ENCODE measurements around the gene AMZ1.

The AMZ1 gene, protein sequence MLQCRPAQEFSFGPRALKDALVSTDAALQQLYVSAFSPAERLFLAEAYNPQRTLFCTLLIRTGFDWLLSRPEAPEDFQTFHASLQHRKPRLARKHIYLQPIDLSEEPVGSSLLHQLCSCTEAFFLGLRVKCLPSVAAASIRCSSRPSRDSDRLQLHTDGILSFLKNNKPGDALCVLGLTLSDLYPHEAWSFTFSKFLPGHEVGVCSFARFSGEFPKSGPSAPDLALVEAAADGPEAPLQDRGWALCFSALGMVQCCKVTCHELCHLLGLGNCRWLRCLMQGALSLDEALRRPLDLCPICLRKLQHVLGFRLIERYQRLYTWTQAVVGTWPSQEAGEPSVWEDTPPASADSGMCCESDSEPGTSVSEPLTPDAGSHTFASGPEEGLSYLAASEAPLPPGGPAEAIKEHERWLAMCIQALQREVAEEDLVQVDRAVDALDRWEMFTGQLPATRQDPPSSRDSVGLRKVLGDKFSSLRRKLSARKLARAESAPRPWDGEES
- total RNA-seq = 1.0 to 11.5 reads per million in 2 donors

DNA sequence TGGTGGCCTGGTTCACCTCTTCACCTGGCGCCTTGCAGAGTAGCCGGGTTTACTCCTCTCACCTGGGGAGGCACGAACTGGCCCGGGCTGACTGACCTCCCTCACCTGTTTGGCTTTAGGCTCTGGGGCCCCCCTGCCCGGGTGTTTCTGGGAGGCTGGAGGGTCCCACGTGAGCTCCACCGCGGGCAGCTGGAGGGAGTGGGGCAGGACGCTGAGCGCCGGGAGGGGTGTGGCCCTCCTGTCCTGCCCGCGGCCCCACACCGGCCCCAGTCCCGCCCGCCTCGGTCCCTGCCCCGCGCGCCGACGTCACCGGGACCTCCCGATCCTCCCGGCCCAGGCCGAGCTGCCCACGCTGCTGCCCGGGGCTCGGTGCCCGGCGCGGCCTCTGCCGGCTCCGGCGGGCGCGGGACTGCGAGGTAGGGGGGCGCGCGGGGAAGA lies at the start of gene AMZ1:
Gene AMZ1, plus strand, starts transcription at position 322 of the 438 bp plus-strand sequence. CDS start 12,250 bp downstream, outside the sequence.
- DNase-seq = no peak

DNA sequence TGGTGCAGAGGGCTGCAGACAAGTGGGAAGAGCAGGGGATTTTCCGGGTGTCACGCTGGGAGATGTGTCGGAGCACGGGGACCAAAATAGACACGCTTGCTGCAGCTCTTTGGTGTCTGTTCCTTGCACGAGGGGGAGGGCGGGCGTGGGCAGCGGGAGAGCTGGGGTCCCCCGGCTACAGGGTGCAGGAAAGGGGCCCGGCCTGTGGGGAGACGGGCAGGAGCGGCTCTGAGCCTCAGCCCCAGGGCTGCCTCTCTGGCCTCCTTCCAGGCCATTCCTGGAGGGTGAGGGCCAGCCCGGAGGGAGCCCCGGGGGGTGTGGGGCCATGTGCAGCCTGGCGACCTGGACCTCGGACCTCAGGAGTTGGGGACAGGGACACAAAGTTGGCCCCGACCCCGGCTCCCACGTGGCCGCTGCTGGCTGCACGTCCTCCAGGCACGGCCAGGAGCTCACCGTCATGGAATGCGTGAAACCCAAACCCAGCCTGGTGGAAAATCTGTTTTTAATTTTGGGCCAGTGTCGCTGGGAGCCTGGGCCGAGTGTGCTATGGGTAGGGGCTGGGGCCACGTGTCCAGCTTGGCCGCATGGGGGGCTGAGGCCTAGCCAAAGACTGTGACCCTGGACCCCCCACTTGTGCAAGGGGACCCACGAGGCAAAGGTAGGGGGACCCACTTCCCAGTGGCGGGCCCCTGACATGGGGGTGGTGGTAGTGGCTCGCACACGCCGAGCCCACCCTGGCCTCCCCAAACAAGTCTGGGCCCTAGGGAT lies 49.6 kb upstream of the AMZ1 start:
- DNase-seq = no peak

DNA sequence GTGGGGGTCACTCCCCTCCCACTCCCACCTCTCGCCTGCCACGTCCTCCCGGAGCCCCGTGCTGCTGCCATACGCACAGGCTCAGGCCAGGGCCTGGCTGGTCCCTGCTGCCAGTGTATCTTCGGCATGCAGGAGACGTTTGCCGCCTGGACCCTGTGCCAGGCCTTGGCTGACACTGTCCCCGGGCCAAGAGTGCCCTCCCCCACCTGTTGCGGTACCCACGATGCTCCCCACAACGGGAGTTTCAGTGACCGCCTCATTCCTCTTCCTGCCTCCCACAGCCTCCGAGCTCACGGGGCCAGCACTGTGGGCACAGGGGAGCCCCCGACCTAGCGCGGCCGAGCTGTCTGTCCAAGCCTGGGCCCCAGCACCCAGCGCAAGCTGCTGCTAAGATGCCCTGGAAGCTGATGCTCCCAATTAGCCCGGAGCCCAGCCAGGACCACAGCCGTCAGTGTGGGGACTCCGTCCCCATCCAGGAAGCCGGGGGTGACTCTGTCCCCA lies 48.8 kb upstream of the AMZ1 start:
- DNase-seq = no peak

DNA sequence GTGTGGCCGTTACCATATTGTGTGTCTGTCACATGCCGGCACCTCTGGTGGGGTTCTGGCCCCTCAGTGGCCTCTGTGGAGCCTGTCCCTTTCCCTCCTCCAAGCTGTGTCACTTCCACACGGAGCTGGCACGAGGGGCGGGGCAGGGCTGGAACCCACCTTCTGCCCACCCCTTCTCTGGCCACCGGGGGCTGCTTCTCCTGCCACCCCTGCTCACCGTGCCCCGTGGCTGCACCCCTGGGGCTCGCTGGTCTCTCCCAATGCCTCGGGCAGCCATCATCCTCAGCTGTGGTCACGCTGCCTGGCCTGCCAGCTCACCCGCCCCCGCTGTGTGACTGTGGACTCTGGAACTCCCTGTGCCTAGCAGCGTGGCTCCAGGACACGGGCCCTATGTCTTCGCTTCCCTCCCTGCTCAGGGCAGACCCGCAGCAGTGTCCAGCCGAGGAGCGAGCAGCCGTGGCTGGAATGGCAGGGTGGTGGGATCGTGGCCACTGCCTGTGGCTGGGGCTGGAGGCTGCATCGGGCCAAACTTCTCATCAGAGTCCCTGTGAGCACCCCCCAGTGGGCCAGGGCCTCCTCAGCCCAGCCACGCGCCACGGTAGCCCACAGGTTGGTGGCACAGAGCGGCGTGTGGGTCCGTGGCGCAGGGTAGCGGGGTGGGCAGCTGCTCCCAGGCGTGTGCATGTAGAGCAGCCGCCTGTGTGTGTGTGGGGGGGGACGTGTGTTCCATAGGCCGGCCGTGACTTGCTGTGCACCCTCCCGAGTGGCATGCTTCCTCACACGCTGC lies 48.1 kb upstream of the AMZ1 start:
- no peak for DNase-seq

DNA sequence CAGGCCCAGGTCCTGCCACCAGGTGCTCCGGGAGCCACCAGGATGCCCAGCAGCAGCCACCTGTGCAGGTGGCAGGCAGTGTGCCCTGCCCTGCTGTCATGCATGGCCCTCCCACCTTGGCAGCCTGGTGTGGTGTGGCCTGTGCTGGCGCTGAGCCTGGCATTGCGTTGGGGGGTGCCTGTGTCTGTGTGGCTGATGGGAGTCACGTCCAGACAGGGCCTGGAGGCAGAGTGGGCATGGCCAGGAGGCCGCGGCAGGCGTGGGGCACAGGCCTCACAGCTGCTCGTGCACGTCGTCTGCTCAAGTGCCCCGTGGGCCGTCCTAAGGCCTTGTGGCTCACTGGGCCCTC lies 47.5 kb upstream of the AMZ1 start:
- no peak for DNase-seq

DNA sequence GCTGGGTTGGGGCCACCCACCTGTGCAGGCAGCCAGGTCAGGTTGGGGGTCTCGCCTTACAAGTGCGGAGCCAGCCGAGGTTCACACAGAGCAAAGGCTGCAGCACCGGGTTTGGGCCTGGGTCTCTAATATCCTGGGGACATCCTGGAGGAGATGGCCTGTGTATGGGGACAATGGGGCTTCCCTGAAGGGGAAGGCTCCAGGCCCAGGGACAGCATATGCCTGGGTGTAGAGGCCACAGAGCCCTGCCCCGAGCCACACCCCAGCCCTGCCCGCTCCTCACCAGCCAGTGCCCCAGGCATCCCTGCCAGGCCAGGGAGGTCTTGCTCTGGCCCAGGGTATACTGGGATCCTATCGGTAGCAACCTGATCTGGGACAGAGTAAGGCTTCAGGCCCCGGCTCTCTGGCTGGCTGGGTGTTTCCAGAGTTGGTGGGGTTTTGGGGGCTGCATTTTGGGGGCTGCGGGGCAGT lies 47.1 kb upstream of the AMZ1 start:
- no peak for DNase-seq

DNA sequence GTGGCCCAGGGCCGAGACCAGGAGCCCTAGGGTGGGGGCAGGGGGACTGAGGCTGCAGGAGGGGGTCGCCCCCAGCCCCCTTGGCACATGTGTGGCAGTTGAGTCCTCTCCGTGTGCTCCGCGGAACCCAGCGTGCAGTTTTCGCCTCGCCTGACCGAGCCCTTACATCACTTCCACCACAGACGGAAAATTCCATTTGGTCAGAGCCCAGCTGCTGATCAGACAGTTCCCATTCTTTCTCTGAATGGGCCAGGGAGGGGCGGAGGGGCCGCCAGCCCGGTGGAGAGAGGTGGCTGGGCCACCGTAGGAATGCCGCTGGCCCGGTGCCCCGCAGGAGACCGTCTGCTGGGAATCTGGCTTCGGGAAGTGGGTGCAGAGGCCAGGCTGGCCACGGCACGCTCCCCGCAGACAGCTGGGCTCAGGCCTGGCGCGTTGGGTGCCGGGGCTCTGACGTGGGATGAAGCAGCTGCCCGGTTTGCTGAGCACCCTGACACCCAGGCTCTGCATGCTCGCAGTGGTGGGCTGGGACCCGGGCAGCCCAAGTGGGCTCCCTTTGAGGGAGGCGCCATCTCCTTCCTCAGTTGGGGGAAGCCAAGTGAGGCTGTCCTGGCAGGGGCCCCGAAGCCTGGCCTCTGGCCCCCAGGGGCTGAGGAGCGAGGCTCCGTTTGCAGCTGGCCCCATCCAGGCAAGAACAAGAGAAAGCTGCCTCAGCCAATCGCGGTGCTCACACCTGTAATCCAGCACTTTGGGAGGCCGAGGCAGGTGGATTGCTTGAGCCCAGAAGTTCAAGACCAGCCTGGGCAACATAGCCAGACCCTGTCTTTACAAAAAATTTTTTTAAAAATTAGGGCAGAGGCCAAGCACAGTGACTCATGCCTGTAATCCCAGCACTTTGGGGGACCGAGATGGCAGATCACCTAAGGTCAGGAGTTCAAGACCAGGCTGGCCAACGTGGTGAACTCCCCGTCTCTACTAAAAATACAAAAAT lies 46.3 kb upstream of the AMZ1 start:
- no peak for DNase-seq

DNA sequence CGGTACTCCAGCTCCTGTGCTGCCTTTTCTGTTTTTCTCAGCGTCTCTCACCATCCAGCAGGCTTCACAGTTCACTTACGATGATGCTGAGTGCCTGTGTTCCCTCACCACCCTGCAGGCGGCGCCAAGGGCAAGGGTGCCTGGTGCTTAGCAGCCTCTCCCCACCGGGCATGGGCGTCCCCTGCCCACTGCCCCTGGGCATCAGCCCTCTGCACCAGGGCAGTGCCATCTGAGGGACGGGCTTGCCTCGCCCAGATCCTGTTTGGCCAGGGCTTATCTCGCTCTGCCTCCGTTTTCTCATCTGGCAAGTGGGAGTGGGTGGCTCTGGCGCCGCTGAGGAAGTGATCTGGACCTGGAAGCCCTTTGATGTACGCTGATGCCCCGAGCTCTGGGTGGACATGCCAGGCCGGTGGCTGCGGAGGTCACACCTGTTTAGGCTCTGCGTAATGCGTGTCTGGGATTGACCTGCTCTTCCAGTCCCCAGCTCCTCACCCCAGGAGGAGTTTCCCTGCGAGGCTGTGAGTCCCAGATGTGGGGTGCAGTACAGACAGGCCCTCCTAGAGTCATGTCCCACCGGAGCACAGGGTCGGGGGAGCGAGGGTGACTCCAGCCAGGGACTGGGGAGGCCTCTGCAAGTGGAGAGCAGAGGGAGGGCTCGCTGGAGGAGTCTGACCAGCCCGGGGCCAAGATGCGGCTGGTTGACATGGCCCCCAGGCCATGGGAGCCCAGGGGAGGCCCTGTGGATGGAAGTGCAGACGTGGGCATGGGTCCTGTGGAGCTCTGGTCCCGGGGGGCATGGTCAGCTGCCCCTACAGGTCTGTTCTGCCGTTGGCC lies 44.4 kb upstream of the AMZ1 start:
- DNase-seq = no peak

DNA sequence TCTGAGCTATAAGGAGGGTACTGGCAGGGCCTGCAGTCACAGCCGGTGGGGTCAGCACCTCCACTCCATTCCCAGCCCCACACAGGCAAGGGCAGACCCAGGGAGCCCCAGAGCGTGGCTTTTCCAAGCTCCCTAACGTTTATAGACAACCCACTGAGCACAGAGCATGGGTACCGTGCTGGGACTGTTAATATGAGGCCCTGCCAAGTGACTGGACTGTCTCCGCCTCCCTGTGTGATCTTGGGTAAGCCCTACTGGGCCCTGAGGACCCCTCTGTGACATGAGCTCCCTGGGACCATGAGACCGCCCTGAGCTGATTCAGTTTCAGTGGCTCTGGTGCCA lies 43.8 kb upstream of the AMZ1 start:
- no peak for DNase-seq

DNA sequence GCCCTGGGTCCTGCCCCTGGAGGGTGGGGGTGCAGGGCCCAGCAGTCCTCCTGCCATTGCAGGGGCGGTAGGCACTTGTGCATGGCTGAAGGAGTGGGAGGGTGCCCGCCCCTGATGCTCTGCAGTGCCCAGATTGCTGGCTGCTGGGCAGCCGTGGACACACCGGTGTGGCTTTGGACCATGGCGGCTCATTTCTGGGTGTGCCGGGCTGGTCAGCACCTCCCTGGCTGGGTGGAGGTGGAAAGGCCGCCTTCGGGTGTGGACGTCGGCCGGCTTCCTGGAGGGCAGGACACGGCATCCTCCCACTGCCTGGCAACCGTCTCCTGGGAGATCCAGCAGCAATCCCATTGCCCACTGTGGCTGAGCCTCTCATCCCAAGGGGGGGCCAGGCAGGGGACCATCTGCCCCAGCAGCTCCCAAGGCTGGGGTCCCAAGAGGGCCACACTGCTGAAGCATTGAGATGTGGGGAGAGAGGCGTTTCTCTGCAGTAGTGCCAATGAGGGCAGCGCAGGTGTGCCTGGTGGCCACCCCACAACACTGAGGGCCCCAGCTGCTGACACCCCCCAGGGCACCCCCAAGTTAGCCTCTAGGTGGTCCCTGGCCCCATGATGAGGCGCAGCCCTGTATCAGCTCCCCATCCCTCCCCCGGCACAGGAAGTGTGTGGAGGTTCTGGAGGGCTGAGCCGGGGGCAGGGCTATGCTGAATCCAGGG lies 43.3 kb upstream of the AMZ1 start:
- DNase-seq = no peak

DNA sequence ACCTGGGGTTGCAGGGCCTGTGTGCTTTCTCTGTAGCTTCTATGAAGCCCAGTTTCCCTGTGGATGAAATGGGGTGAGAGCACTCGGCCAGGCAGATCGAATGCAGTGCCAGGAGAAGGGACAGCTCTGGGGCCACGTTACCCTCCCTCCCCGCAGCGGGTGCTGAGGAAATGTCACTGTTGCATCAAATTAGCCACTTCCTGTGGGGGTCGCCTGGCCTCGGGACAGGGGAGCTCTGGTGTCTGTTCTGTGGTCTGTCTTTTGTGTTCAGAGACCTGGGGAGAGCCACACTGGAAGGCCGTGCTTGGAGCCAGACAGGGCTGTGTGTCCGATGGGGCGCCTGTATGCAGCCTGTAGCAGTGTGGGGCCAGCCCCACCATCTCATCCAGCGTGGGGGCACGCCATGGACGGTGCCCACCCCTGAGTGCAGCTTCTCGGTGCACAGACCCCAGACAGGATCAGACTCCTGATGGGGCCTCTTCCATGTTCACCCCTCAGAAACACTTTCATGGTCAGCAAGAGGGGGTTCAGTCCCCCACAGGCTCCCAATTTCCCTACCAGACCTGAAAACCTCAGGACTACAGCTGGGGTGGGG lies 42.6 kb upstream of the AMZ1 start:
- DNase-seq = no peak

DNA sequence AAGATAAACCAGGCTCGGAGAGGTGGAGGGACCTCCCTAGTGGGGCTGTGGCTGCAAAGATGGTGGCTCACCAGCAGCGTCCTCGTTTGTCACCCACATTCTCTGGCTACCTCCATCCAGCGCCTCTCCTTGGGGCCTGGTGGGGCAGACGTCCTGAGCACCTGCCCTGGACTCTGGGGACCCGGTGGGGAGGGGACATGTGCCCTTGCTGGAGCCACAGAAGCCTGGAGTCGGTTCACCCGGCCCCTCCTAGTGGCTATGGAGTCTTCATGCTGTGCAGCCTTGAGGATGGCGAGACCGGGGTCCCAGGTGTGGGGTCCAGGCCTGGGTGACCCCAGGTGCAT lies 41.7 kb upstream of the AMZ1 start:
- DNase-seq = no peak

DNA sequence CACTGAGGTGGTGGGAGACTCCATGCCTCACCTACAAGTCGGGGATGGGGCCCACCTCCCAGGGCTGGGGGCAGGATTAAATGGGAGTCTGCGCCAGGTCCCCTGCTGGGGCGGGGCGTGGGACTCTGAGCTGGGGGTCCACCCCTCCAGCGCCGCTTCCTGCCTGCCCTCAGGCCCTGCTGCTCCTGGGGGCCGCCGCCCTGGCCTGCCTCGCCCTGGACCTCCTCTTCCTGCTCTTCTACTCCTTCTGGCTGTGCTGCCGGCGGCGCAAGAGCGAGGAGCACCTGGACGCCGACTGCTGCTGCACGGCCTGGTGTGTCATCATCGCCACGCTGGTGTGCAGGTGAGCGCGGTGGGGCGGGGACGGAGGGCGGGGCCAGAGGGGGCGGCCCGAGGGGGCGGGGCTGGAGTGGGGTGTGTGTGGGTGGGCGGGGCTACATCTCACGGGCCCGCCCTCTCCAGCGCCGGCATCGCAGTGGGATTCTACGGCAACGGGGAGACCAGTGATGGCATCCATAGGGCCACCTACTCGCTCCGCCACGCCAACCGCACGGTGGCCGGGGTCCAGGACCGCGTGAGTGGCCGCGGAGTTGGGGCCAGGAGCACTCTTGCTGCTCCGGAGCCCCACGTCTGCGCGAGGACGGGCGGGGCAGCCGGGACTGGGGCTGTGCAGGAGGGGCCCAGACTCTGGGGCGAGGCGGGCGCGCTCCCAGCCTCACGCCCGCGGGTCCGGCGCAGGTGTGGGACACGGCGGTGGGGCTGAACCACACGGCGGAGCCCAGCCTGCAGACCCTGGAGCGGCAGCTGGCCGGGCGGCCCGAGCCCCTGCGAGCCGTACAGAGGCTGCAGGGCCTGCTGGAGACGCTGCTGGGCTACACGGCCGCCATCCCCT lies 41.1 kb upstream of the AMZ1 start:
- no peak for DNase-seq

DNA sequence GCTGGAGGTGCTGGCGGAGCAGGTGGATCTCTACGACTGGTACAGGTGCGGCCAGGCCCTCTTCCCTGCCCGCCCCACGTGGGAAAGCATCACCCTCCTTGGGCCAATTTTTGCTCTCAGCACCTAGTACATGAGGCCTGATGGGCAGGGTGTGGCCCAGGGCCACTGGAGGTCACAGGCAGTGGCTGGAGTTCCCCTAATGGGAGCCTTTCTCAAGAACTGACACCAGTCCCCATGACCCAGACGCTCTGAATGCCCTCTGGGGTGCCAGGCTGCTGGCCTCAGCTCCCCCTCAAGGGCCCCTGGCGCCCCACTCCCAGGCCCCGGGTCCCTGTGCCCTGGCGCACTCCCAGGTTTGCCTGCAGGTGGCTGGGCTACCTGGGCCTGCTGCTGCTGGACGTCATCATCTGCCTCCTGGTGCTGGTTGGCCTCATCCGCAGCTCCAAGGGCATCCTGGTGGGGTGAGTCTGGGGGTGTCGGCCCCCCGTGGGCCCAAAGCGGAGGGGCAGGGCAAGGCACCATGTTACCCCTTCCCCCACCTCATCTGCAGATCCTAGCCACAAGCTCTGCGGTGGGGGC lies 40.3 kb upstream of the AMZ1 start:
- no peak for DNase-seq

DNA sequence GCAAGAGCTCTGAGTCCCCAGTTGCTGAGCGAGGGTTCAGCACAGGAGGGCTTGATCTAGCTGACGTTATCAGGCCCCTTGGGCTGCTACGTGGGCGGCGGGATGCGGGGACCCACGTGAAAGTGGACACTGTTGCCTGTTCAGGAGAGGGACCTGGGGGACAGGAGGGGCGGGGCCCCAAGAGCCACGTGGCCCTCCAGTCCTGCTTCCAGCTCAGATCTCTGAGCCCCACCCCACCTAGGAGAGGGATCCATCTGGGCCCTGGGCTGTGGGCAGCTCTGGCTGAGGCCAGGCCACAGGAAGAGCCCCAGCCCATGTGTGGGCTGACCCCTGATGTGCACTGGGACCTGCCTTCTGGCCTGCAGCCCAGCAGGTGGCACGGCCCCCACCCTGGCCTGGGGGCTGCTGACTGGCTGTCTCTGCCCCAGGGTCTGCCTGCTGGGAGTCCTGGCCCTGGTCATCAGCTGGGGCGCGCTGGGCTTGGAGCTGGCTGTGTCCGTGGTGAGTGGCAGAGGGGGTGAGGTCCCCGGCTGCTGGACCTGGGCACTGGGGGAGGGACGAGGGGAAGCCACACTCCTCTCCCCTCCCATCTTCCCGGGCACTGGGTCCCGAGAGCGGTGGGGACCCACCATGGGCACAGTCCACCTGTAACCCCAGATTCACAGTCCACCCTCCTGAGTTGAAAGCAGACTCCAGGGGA lies 38.7 kb upstream of the AMZ1 start:
- DNase-seq = no peak

DNA sequence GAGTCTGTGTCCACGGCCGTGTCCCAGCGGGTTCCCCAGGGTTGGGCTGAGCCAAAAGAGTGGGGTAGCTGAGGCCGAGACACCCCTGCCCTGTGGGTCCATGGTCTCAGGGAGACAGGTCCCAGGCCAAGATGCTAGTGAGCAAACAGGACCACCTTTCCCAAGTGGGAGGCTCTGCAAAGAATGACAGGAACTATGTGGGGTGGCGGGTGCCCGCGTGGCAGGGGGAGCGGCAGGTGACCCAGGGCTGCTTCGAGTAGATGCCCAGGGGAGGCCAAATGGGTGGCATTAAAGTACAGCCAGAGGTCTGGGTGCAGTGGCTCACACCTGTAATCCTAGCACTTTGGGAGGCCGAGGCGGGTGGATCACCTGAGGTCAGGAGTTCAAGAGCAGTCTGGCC lies 38.0 kb upstream of the AMZ1 start:
- no peak for DNase-seq

DNA sequence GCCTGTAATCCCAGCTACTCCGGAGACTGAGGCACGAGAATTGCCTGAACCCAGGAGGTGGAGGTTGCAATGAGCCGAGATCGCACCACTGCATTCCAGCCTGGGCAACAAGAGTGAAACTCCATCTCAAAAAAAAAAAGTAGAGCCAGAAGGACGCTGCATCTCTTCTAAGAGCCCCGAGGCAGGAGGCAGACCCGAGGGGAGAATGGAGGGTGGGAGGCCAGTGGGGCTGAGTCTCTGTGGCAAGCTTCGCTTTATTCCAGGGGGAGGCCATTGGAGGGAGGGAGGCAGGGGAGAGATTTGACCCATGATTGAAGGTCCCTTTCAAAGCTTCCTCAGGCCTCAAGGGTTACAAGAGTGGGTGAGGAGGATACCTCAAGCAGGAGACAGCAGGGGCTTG lies 37.6 kb upstream of the AMZ1 start:
- no peak for DNase-seq

DNA sequence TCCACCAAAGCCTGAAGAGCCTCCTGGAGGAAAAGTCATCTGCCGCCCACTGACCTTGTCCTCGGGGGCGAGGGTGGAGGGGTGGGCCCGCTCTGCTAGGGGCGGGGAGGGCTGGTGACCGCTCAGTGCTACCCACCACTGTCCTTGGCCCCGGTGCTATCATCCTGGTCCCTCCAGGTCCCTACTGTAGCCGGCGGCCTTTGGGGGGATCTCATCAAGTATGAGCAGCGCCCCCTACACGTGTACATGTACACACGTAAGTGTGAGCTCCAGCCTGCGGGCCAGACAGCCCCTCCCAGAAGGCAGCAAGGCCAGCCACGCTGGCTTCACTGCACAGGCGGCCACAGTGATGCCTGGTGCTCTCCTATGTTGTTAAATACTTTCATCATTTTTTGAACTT lies 36.7 kb upstream of the AMZ1 start:
- DNase-seq = no peak
